Loucy (cell line): Measurements from ENCODE around the gene RNF145.

Source experiments
- EZH2phosphoT487 ChIP-seq: fragments of 200-600 bp; IDR thresholded peaks from 2 replicates; pipeline ENCODE4 v1.6.1; 2018; ENCODE audit warnings: antibody characterized with exemption, mild to moderate bottlenecking, moderate library complexity, borderline replicate concordance
- TF ChIP-seq, protein P1 (sequence below): fragments of 200-600 bp; sonication (generic); conservative IDR thresholded peaks from 2 replicates; pipeline ENCODE4 v1.5.1; 2014; ENCODE audit warnings: mild to moderate bottlenecking, antibody characterized with exemption, low read length

DNA sequence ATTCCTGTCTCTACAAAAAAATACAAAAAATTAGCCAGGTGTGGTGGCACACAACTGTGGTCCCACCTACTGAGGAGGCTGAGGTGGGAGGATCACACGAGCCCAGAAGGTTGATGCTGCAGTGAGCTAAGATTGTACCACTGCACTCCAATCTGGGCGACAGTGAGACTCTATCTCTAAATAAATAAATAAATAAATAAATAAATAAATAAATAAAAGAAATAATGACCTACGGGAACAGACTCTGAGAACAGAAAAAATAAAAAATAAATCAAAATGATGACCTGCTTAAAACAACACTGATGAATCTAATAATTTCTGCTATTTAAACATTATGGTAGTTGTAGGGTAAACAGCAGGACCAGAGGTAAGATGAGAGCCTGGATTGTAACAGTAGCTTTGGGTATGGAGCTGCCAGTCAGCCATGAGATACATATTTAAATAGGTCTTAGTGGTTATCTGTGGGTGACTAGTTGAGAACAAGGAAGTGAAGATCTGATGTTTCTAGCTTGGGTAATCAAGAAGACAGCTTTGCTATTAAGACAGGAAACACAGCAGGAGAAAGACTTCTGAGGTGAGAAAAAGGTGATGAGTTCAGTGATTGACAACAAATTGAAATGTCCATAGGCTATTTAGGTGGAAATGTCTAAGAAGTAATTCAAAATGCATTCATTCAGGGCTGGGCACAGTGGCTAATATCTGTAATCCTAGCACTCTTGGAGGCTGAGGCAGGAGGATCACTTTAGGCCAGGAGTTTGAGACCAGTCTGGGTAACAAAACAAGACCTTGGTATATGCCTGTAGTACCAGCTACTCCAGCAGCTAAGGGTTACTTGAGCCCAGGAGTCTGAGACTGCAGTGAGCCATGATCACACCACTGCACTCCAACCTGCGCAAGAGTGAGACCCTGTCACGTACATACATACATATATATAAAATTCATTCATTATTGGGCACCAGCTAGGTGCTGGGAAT, 11.0 kb downstream of the RNF145 start:
- TF ChIP-seq, protein P1, sequence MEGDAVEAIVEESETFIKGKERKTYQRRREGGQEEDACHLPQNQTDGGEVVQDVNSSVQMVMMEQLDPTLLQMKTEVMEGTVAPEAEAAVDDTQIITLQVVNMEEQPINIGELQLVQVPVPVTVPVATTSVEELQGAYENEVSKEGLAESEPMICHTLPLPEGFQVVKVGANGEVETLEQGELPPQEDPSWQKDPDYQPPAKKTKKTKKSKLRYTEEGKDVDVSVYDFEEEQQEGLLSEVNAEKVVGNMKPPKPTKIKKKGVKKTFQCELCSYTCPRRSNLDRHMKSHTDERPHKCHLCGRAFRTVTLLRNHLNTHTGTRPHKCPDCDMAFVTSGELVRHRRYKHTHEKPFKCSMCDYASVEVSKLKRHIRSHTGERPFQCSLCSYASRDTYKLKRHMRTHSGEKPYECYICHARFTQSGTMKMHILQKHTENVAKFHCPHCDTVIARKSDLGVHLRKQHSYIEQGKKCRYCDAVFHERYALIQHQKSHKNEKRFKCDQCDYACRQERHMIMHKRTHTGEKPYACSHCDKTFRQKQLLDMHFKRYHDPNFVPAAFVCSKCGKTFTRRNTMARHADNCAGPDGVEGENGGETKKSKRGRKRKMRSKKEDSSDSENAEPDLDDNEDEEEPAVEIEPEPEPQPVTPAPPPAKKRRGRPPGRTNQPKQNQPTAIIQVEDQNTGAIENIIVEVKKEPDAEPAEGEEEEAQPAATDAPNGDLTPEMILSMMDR: no peak
- no peak for TF ChIP-seq EZH2phosphoT487
